WTC11 (cell line): ENCODE results near the gene SIPA1L3. TPM values are rescaled to one million over a fixed set of nuclear protein-coding genes. Genes with fewer than 3 reads are reported as not detected.

Source experiments
- ATAC-seq: fragments of 200-7000 bp; cut with Tn5 transposase; 2 replicates; pipeline ENCODE4 v1.10.0; 2021; ENCODE audit warnings: mild to moderate bottlenecking, moderate library complexity
- CTCF ChIA-PET: fragments of 300-600 bp; sonication (Branson Sonifier 250); formaldehyde crosslinking; loops from one replicate; lab custom pipeline; 2021; ENCODE audit warnings: antibody characterized with exemption; lab: Charles Lee
- POLR2A ChIA-PET: fragments of 350-600 bp; sonication (Branson Sonifier 250); formaldehyde crosslinking; loops from one replicate; lab custom pipeline; 2021; ENCODE audit warnings: antibody characterized with exemption; lab: Charles Lee
- DNase-seq: peaks from one replicate; pipeline ENCODE4 v3.0.0; 2021; ENCODE audit warnings: low spot score
- H3K27ac Mint-ChIP-seq: 2 replicates; pipeline ENCODE4 v1.8.0; 2021; ENCODE audit warnings: mixed read lengths
- H3K27me3 Mint-ChIP-seq: 2 replicates; pipeline ENCODE4 v1.8.0; 2021; ENCODE audit warnings: low read depth, mild to moderate bottlenecking, moderate library complexity, mixed read lengths
- H3K36me3 Mint-ChIP-seq: 2 replicates; pipeline ENCODE4 v1.8.0; 2021; ENCODE audit warnings: mixed read lengths
- H3K4me1 Mint-ChIP-seq: 2 replicates; pipeline ENCODE4 v1.8.0; 2022; ENCODE audit warnings: mixed read lengths
- H3K4me3 Mint-ChIP-seq: 2 replicates; pipeline ENCODE4 v1.8.0; 2021; ENCODE audit warnings: mild to moderate bottlenecking, moderate library complexity, mixed read lengths
- H3K9me3 Mint-ChIP-seq: 2 replicates; pipeline ENCODE4 v1.8.0; 2021; ENCODE audit warnings: mixed read lengths
- ATF2 ChIP-seq: sonication (generic); formaldehyde crosslinking; IDR thresholded peaks from 2 replicates; pipeline ENCODE4 v1.8.1; 2022; ENCODE audit warnings: low read depth, missing genetic modification reagents, borderline replicate concordance
- CREM ChIP-seq: sonication (generic); formaldehyde crosslinking; IDR thresholded peaks from 2 replicates; pipeline ENCODE4 v1.8.1; 2022; ENCODE audit warnings: mild to moderate bottlenecking, missing genetic modification reagents, moderate library complexity
- E2F1 ChIP-seq: sonication (generic); formaldehyde crosslinking; IDR thresholded peaks from 2 replicates; pipeline ENCODE4 v1.8.0; 2022; ENCODE audit warnings: mild to moderate bottlenecking, missing genetic modification reagents
- E2F4 ChIP-seq: sonication (generic); formaldehyde crosslinking; IDR thresholded peaks from 2 replicates; pipeline ENCODE4 v1.8.1; 2022; ENCODE audit warnings: low read depth, mild to moderate bottlenecking, moderate library complexity, missing genetic modification reagents, borderline replicate concordance
- E2F5 ChIP-seq: sonication (generic); formaldehyde crosslinking; IDR thresholded peaks from 2 replicates; pipeline ENCODE4 v1.8.1; 2022; ENCODE audit warnings: mild to moderate bottlenecking, moderate library complexity, missing genetic modification reagents
- FOXP1 ChIP-seq: sonication (generic); formaldehyde crosslinking; IDR thresholded peaks from 2 replicates; pipeline ENCODE4 v1.8.0; 2022; ENCODE audit warnings: missing genetic modification reagents, mild to moderate bottlenecking, moderate library complexity, borderline replicate concordance
- HMGXB4 ChIP-seq: sonication (generic); formaldehyde crosslinking; IDR thresholded peaks from 2 replicates; pipeline ENCODE4 v1.8.1; 2023; ENCODE audit warnings: mild to moderate bottlenecking, moderate library complexity, missing genetic modification reagents
- JAZF1 ChIP-seq: fragments of 250-450 bp; sonication (Bioruptor Pico); IDR thresholded peaks from 2 replicates; pipeline ENCODE4 v1.9.0; 2021; ENCODE audit warnings: moderate library complexity, mild to moderate bottlenecking, inconsistent platforms
- KAT7 ChIP-seq: sonication (generic); formaldehyde crosslinking; IDR thresholded peaks from 2 replicates; pipeline ENCODE4 v1.8.1; 2023; ENCODE audit warnings: missing genetic modification reagents, mild to moderate bottlenecking, borderline replicate concordance
- RORB ChIP-seq: fragments of 250-450 bp; sonication (Bioruptor Pico); IDR thresholded peaks from 2 replicates; pipeline ENCODE4 v1.9.0; 2021; ENCODE audit warnings: mild to moderate bottlenecking
- SMAD4 ChIP-seq: sonication (generic); formaldehyde crosslinking; IDR thresholded peaks from 2 replicates; pipeline ENCODE4 v1.8.0; 2022; ENCODE audit warnings: mild to moderate bottlenecking, missing genetic modification reagents
- ZBTB43 ChIP-seq: sonication (generic); formaldehyde crosslinking; IDR thresholded peaks from 2 replicates; pipeline ENCODE4 v1.8.1; 2023; ENCODE audit warnings: mild to moderate bottlenecking, missing genetic modification reagents
- ZMAT4 ChIP-seq: fragments of 250-450 bp; sonication (Bioruptor Pico); IDR thresholded peaks from 2 replicates; pipeline ENCODE4 v1.9.0; 2021; ENCODE audit warnings: mild to moderate bottlenecking
- ZNF138 ChIP-seq: sonication (generic); formaldehyde crosslinking; conservative IDR thresholded peaks from 2 replicates; pipeline ENCODE4 v1.8.1; 2022; ENCODE audit warnings: mild to moderate bottlenecking, moderate library complexity, missing genetic modification reagents
- ZNF281 ChIP-seq: sonication (generic); formaldehyde crosslinking; IDR thresholded peaks from 2 replicates; pipeline ENCODE4 v1.8.0; 2023; ENCODE audit warnings: mild to moderate bottlenecking, missing genetic modification reagents
- ZNF416 ChIP-seq: fragments of 250-450 bp; sonication (Bioruptor Pico); IDR thresholded peaks from 2 replicates; pipeline ENCODE4 v1.9.0; 2021; ENCODE audit warnings: mild to moderate bottlenecking, inconsistent platforms
- ZNF425 ChIP-seq: fragments of 250-450 bp; sonication (Bioruptor Pico); conservative IDR thresholded peaks from 2 replicates; pipeline ENCODE4 v1.9.0; 2021; ENCODE audit warnings: mild to moderate bottlenecking
- ZNF512 ChIP-seq: sonication (generic); formaldehyde crosslinking; IDR thresholded peaks from 2 replicates; pipeline ENCODE4 v1.8.1; 2022; ENCODE audit warnings: missing genetic modification reagents, borderline replicate concordance
- total RNA-seq: library from RNA; stranded (reverse); gene quantifications from 3 replicates; pipeline ENCODE4 v1.2.3, GENCODE V29; 2021

Gene SIPA1L3
- total RNA-seq, 1 experiment from 2014 or later: 41.5 TPM

GRCh38 chr19:37957176-37957575 is 50.2 kb downstream of the SIPA1L3 start (continued):
- no peak for TF ChIP-seq ZNF425
- TF ChIP-seq, all 79 proteins: peak for 0

- Mint-ChIP-seq H3K27me3 (no peaks in the 10 kb centered on the region), H3K36me3 (peaks cover 12% of the 10 kb centered on the region), H3K27ac (no peak overlapping the region; the same call in 1 of the 2 replicates), H3K4me3 (no peak overlapping the region), H3K4me1 (peaks cover 4% of the 10 kb centered on the region; the same call in 1 of the 2 replicates), H3K9me3 (peaks cover 20% of the 10 kb centered on the region)
- DNase-seq (no peak), ATAC-seq (no peak)
- POLR2A ChIA-PET: no interaction called here
- TF ChIP-seq ZNF281 (CRISPR knock-in tag): no peak
- TF ChIP-seq ATF2 (CRISPR knock-in tag): no peak
- no peak for TF ChIP-seq ZNF512
- no peak for TF ChIP-seq RORB (CRISPR knock-in tag)
- TF ChIP-seq KAT7: no peak
- no peak for TF ChIP-seq E2F4
- no peak for TF ChIP-seq ZNF416
- TF ChIP-seq JAZF1 (CRISPR knock-in tag): no peak
- TF ChIP-seq FOXP1 (CRISPR knock-in tag): no peak
- TF ChIP-seq SMAD4: no peak
- CTCF ChIA-PET: no interaction called here
Measured at GRCh38 chr19:37959665-37960114, 52.7 kb downstream of the SIPA1L3 start.

- ChIA-PET CTCF (interaction anchor here (0.6 kb wide), 1 partner anchor 12 kb away, joined by 3 read pairs; no protein-coding TSS in a partner anchor), POLR2A (no interaction called here)
- no peak overlapping the region for H3K4me3 Mint-ChIP-seq
- H3K9me3 Mint-ChIP-seq: peaks cover 20% of the 10 kb centered on the region
- no peak overlapping the region for H3K27ac Mint-ChIP-seq
- DNase-seq (no peak), ATAC-seq (no peak)
- H3K36me3 Mint-ChIP-seq: peaks cover 12% of the 10 kb centered on the region
- peaks cover 6% of the 10 kb centered on the region for H3K4me1 Mint-ChIP-seq
- H3K27me3 Mint-ChIP-seq: no peaks in the 10 kb centered on the region
- no peak for TF ChIP-seq ZMAT4
- TF ChIP-seq E2F1 (CRISPR knock-in tag): no peak
- no peak for TF ChIP-seq ZNF138 (CRISPR knock-in tag)
- TF ChIP-seq E2F5 (CRISPR knock-in tag): no peak
- no peak for TF ChIP-seq HMGXB4 (CRISPR knock-in tag)
- TF ChIP-seq ZBTB43 (CRISPR knock-in tag): no peak
- no peak for TF ChIP-seq CREM (CRISPR knock-in tag)
Measured at GRCh38 chr19:37961198-37961597, 54.2 kb downstream of the SIPA1L3 start.
